Suprapubic skin (tissue), 3 donors: ENCODE data around the gene BICRAL.

Source experiments
- CTCF ChIP-seq, 2 donors: fragments of 200-600 bp in 1 of 2; fragments of 450-650 bp in 1 of 2; sonication (generic) in 1 of 2; IDR thresholded peaks; one replicate each; pipeline ENCODE4 v1.5.1; 2016 to 2019; ENCODE audit warnings: antibody characterized with exemption in 2 of 2, mild to moderate bottlenecking in 1 of 2, moderate library complexity in 1 of 2
- POLR2AphosphoS5 ChIP-seq, 3 donors: sonication (generic); formaldehyde crosslinking; IDR thresholded peaks; one replicate each; pipeline ENCODE4 v1.6.1; 2017; ENCODE audit warnings: antibody characterized with exemption in 3 of 3

DNA sequence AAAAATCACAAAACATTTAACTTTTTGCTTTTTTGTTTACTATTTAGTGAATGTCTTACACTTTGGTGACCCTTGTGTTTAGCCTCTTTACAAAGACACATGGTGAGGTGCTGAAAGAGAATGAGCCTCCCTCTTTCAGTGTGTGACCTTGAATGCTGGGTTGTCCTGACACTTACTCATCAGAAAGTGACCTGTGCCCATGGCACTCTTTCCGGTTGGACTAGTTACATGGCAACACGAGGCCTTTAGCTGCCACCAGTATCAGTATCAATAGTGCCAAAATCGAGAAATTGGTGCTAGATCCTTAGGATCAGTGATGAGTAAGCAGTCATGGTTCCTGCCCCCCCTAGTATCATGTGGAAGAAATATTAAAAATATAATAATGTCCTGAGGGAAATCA is 95.8 kb downstream of the BICRAL start:
- TF ChIP-seq POLR2AphosphoS5 (IDR thresholded peaks at IDR 0.05), result no peak
- TF ChIP-seq CTCF (IDR thresholded peaks at IDR 0.05), result no peak
